Astrocyte (in vitro differentiated cells and primary cell): ENCODE measurements around the gene RPL12. TPM values are rescaled to one million over a fixed set of nuclear protein-coding genes. Genes with fewer than 3 reads are reported as not detected.

Experiments used
- DNase-seq: peaks from one replicate; pipeline ENCODE4 v3.0.0-alpha.2; 2010; ENCODE audit warnings: low read depth
- FAIRE-seq: peaks from 2 replicates; lab custom pipeline; 2011; peaks lifted over from hg19 to GRCh38; lab: Jason Lieb, UNC
- H2AFZ ChIP-seq: 2 replicates; pipeline ENCODE4 v1.6.0; 2012; ENCODE audit warnings: low read depth, low read length, inconsistent platforms
- H3K27ac ChIP-seq: 2 replicates; pipeline ENCODE4 v1.5.1; 2011; ENCODE audit warnings: low read depth, low read length, inconsistent platforms
- H3K27me3 ChIP-seq: 2 replicates; pipeline ENCODE4 v1.6.0; 2011; ENCODE audit warnings: low read length, inconsistent platforms; ENCODE audit not compliant: insufficient read depth
- H3K36me3 ChIP-seq: 2 replicates; pipeline ENCODE4 v1.5.1; 2011; ENCODE audit warnings: low read length, inconsistent platforms; ENCODE audit not compliant: insufficient read depth
- H3K4me1 ChIP-seq: 2 replicates; pipeline ENCODE4 v1.5.1; 2011; ENCODE audit warnings: low read length, inconsistent platforms; ENCODE audit not compliant: insufficient read depth
- H3K4me2 ChIP-seq: 2 replicates; pipeline ENCODE4 v1.6.0; 2012; ENCODE audit warnings: low read length, inconsistent platforms
- H3K4me3 ChIP-seq: 2 replicates; pipeline ENCODE4 v1.5.1; 2011; ENCODE audit warnings: low read depth, mild to moderate bottlenecking, low read length, inconsistent platforms; ENCODE audit not compliant: insufficient read depth
- H3K79me2 ChIP-seq: 2 replicates; pipeline ENCODE4 v1.6.0; 2012; ENCODE audit warnings: mild to moderate bottlenecking, low read length, inconsistent platforms; ENCODE audit not compliant: insufficient read depth
- H3K9ac ChIP-seq: 2 replicates; pipeline ENCODE4 v1.6.0; 2012; ENCODE audit warnings: mild to moderate bottlenecking, low read length, inconsistent platforms
- H3K9me3 ChIP-seq: 2 replicates; pipeline ENCODE4 v1.5.1; 2012; ENCODE audit warnings: low read depth, mild to moderate bottlenecking, low read length, inconsistent platforms; ENCODE audit not compliant: insufficient read depth
- H4K20me1 ChIP-seq: 2 replicates; pipeline ENCODE4 v1.6.0; 2012; ENCODE audit warnings: low read length, inconsistent platforms; ENCODE audit not compliant: insufficient read depth
- H3K27ac Mint-ChIP-seq: one replicate; pipeline ENCODE4 v1.8.0; 2021; ENCODE audit warnings: mild to moderate bottlenecking, mixed read lengths; ENCODE audit not compliant: unreplicated experiment
- H3K27me3 Mint-ChIP-seq: one replicate; pipeline ENCODE4 v1.8.0; 2021; ENCODE audit warnings: low read depth, mixed read lengths; ENCODE audit not compliant: unreplicated experiment
- H3K36me3 Mint-ChIP-seq: one replicate; pipeline ENCODE4 v1.8.0; 2021; ENCODE audit warnings: low read depth, mixed read lengths; ENCODE audit not compliant: unreplicated experiment
- H3K4me1 Mint-ChIP-seq: one replicate; pipeline ENCODE4 v1.8.0; 2021; ENCODE audit warnings: low read depth, mixed read lengths; ENCODE audit not compliant: unreplicated experiment
- H3K4me3 Mint-ChIP-seq: one replicate; pipeline ENCODE4 v1.8.0; 2021; ENCODE audit warnings: mild to moderate bottlenecking, moderate library complexity, mixed read lengths; ENCODE audit not compliant: unreplicated experiment
- H3K9me3 Mint-ChIP-seq: one replicate; pipeline ENCODE4 v1.8.0; 2021; ENCODE audit warnings: mild to moderate bottlenecking, mixed read lengths; ENCODE audit not compliant: unreplicated experiment
- EZH2 ChIP-seq: IDR thresholded peaks from 2 replicates; pipeline ENCODE4 v1.6.1; 2012; ENCODE audit warnings: mild to moderate bottlenecking, low read length, inconsistent platforms; ENCODE audit not compliant: insufficient read depth
- total RNA-seq: library from RNA; stranded (reverse); gene quantifications from 2 replicates; pipeline ENCODE4 v1.2.1, GENCODE V29; 2021
- TF ChIP-seq, protein P1 (sequence below): IDR thresholded peaks from 2 replicates; pipeline ENCODE4 v1.5.1; 2011; ENCODE audit warnings: low read depth, mild to moderate bottlenecking, inconsistent platforms, low read length, moderate library complexity; ENCODE audit not compliant: insufficient read depth

The RPL12 gene
- total RNA-seq, 1 donor from 2014 or later, result 1,189 TPM

DNA sequence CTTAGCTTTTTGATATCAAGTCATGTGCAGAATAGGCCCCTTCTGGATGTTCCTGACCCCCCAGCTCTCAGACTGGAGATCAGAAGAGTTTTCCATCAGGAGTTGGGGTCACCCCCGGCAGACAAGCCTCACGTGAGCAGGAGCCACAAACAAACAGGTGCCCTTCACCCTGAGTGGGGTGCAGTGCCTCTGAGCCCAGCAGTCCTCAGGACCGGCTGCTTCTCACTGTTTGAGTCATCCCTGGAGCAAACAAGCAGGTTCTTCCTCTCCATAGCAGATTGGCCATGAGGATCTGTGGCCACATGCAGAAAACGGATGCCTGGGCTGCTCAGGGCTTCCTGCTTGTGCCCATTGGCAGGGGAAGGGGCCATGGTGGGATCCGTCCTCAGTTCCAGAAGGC, 47.1 kb upstream of the RPL12 start:
- H2AFZ ChIP-seq, result no peak overlapping the region
- H3K4me2 ChIP-seq, result no peak overlapping the region
- TF ChIP-seq, protein P1, sequence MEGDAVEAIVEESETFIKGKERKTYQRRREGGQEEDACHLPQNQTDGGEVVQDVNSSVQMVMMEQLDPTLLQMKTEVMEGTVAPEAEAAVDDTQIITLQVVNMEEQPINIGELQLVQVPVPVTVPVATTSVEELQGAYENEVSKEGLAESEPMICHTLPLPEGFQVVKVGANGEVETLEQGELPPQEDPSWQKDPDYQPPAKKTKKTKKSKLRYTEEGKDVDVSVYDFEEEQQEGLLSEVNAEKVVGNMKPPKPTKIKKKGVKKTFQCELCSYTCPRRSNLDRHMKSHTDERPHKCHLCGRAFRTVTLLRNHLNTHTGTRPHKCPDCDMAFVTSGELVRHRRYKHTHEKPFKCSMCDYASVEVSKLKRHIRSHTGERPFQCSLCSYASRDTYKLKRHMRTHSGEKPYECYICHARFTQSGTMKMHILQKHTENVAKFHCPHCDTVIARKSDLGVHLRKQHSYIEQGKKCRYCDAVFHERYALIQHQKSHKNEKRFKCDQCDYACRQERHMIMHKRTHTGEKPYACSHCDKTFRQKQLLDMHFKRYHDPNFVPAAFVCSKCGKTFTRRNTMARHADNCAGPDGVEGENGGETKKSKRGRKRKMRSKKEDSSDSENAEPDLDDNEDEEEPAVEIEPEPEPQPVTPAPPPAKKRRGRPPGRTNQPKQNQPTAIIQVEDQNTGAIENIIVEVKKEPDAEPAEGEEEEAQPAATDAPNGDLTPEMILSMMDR, result no peak
- no peak for TF ChIP-seq EZH2
- H3K4me3 Mint-ChIP-seq, result no peak overlapping the region
- no peak overlapping the region for H3K27ac ChIP-seq
- H3K9me3 Mint-ChIP-seq, result no peaks in the 10 kb centered on the region
- peaks cover 19% of the 10 kb centered on the region for H3K36me3 Mint-ChIP-seq
- H3K79me2 ChIP-seq, result no peaks in the 10 kb centered on the region
- no peak overlapping the region for H3K4me3 ChIP-seq
- H3K27me3 ChIP-seq, result no peaks in the 10 kb centered on the region
- no peak for DNase-seq
- no peak overlapping the region for H3K9ac ChIP-seq
- H3K27ac Mint-ChIP-seq, result peak overlapping the region; percentile 2
- peaks cover 6% of the 10 kb centered on the region for H3K4me1 Mint-ChIP-seq
- H3K9me3 ChIP-seq, result no peaks in the 10 kb centered on the region
- FAIRE-seq, result no peak
- H3K36me3 ChIP-seq, result peaks cover 5% of the 10 kb centered on the region
- peaks cover 26% of the 10 kb centered on the region for H4K20me1 ChIP-seq
- no peaks in the 10 kb centered on the region for H3K27me3 Mint-ChIP-seq
- peaks cover 19% of the 10 kb centered on the region for H3K4me1 ChIP-seq

GRCh38 chr9:127497656-127498290, 46.6 kb upstream of the RPL12 start:
- Mint-ChIP-seq H3K36me3 (peaks cover 19% of the 10 kb centered on the region), H3K4me1 (peaks cover 6% of the 10 kb centered on the region), H3K27ac (no peak overlapping the region), H3K27me3 (no peaks in the 10 kb centered on the region), H3K9me3 (no peaks in the 10 kb centered on the region), H3K4me3 (no peak overlapping the region)
- Histone ChIP-seq H3K9ac (no peak overlapping the region), H3K27ac (no peak overlapping the region), H3K27me3 (no peaks in the 10 kb centered on the region), H3K9me3 (no peaks in the 10 kb centered on the region), H4K20me1 (peaks cover 24% of the 10 kb centered on the region), H3K4me3 (no peak overlapping the region), H3K4me2 (no peak overlapping the region), H3K79me2 (no peaks in the 10 kb centered on the region), H3K36me3 (peaks cover 5% of the 10 kb centered on the region), H2AFZ (no peak overlapping the region), H3K4me1 (peaks cover 19% of the 10 kb centered on the region)
- no peak for TF ChIP-seq EZH2
- TF ChIP-seq, protein P1, result no peak
- DNase-seq, result no peak
- FAIRE-seq, result no peak

- Histone ChIP-seq H2AFZ (no peak overlapping the region), H3K79me2 (no peaks in the 10 kb centered on the region), H3K9me3 (no peaks in the 10 kb centered on the region), H3K36me3 (peaks cover 5% of the 10 kb centered on the region), H3K4me1 (peaks cover 19% of the 10 kb centered on the region), H3K4me2 (no peak overlapping the region), H4K20me1 (peaks cover 22% of the 10 kb centered on the region), H3K9ac (no peak overlapping the region), H3K27me3 (no peaks in the 10 kb centered on the region), H3K27ac (no peak overlapping the region), H3K4me3 (no peak overlapping the region)
- no peak overlapping the region for H3K27ac Mint-ChIP-seq
- no peak overlapping the region for H3K4me3 Mint-ChIP-seq
- no peak for DNase-seq
- H3K36me3 Mint-ChIP-seq, result peaks cover 19% of the 10 kb centered on the region
- no peaks in the 10 kb centered on the region for H3K9me3 Mint-ChIP-seq
- H3K27me3 Mint-ChIP-seq, result no peaks in the 10 kb centered on the region
- TF ChIP-seq EZH2, result no peak
- TF ChIP-seq, protein P1, result no peak
- FAIRE-seq, result no peak
- peaks cover 6% of the 10 kb centered on the region for H3K4me1 Mint-ChIP-seq
Observed at GRCh38 chr9:127496974-127497373, 45.8 kb upstream of the RPL12 start.
